Gastroesophageal sphincter (tissue), 3 donors: ENCODE results near the gene SLC38A9.

Source experiments
- EP300 ChIP-seq: sonication (generic); formaldehyde crosslinking; IDR thresholded peaks from one replicate; pipeline ENCODE4 v1.6.1; 2017; ENCODE audit warnings: antibody characterized with exemption, mild to moderate bottlenecking
- POLR2A ChIP-seq, 2 donors: fragments of 450-650 bp; IDR thresholded peaks; one replicate each; pipeline ENCODE4 v1.6.1; 2017; ENCODE audit warnings: antibody characterized with exemption in 2 of 2, mild to moderate bottlenecking in 2 of 2, moderate library complexity in 1 of 2
- POLR2AphosphoS5 ChIP-seq: sonication (generic); formaldehyde crosslinking; IDR thresholded peaks from one replicate; pipeline ENCODE4 v1.6.1; 2017; ENCODE audit warnings: antibody characterized with exemption
- TF ChIP-seq, protein P1 (sequence below), 4 experiments: fragments of 200-600 bp in 2 of 4; fragments of 450-650 bp in 2 of 4; sonication (generic) in 1 of 4; IDR thresholded peaks; one replicate each; pipeline ENCODE4 v1.5.1; 2017 to 2019; ENCODE audit warnings: antibody characterized with exemption in 4 of 4, mild to moderate bottlenecking in 2 of 4, moderate library complexity in 2 of 4

DNA sequence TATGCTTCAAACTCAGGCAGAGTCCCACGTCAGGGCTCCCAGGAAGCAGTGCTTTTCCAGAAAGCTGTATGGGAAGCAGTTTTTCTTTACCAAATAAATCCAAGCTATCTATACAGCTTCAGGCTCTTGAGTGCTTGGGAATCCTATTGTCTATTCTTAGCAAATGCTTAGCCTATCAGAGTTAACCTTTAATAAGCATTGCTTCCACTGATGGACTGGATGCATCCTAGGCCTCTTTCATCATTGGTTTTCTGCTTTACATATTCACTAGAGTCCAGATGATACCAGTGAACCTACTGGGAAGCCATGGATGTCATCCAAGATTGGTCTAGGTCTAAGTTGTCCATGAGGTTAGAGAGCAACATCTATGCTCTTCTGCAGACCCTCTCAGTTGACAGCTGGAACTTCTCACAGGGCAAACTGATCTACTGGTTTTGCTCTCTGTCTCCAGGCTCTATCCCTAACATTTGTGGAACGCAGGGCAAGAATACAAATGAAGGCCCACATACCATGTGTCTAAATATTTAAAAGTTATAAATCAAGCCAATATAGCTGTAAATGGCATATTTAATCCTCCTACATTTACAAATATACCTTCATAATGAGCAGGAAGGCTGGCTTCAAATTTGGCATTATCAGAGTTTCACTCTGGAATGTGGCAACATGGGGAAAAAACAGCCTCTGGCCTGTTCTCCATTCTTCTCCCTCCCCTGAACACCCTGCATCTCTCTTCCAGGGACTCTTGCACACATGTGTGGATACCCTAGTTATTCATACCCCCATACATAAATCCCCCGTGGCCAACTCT, 127.5 kb downstream of the SLC38A9 start:
- TF ChIP-seq, protein P1, sequence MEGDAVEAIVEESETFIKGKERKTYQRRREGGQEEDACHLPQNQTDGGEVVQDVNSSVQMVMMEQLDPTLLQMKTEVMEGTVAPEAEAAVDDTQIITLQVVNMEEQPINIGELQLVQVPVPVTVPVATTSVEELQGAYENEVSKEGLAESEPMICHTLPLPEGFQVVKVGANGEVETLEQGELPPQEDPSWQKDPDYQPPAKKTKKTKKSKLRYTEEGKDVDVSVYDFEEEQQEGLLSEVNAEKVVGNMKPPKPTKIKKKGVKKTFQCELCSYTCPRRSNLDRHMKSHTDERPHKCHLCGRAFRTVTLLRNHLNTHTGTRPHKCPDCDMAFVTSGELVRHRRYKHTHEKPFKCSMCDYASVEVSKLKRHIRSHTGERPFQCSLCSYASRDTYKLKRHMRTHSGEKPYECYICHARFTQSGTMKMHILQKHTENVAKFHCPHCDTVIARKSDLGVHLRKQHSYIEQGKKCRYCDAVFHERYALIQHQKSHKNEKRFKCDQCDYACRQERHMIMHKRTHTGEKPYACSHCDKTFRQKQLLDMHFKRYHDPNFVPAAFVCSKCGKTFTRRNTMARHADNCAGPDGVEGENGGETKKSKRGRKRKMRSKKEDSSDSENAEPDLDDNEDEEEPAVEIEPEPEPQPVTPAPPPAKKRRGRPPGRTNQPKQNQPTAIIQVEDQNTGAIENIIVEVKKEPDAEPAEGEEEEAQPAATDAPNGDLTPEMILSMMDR (IDR thresholded peaks at IDR 0.05): no peak
- TF ChIP-seq POLR2A (IDR thresholded peaks at IDR 0.05) (no peak), POLR2AphosphoS5 (no peak), EP300 (no peak)
